Sigmoid colon (tissue), 4 donors: ENCODE results near the gene IL17REL.

Experiments
- CTCF ChIP-seq, 4 experiments: fragments of 450-650 bp in 3 of 4; fragments of 200-600 bp in 1 of 4; IDR thresholded peaks; one replicate each; pipeline ENCODE4 v1.5.1; 2016 to 2019; ENCODE audit warnings: antibody characterized with exemption in 4 of 4, mild to moderate bottlenecking in 3 of 4, moderate library complexity in 2 of 4
- EP300 ChIP-seq, 4 donors: sonication (generic); formaldehyde crosslinking; IDR thresholded peaks; one replicate each; pipeline ENCODE4 v1.6.1; 2017; ENCODE audit warnings: antibody characterized with exemption in 4 of 4

GRCh38 chr22:49958366-49958921 lies 54.1 kb downstream of the IL17REL start:
- TF ChIP-seq CTCF (IDR thresholded peaks at IDR 0.05) (no peak), EP300 (IDR thresholded peaks at IDR 0.05) (no peak)
